ENCODE measurements around the gene DLGAP1. TPM values are rescaled to one million over a fixed set of nuclear protein-coding genes. Genes with fewer than 3 reads are reported as not detected.

Gene DLGAP1
- total RNA-seq, 1 experiment from 2014 or later: 23.2 TPM

DNA sequence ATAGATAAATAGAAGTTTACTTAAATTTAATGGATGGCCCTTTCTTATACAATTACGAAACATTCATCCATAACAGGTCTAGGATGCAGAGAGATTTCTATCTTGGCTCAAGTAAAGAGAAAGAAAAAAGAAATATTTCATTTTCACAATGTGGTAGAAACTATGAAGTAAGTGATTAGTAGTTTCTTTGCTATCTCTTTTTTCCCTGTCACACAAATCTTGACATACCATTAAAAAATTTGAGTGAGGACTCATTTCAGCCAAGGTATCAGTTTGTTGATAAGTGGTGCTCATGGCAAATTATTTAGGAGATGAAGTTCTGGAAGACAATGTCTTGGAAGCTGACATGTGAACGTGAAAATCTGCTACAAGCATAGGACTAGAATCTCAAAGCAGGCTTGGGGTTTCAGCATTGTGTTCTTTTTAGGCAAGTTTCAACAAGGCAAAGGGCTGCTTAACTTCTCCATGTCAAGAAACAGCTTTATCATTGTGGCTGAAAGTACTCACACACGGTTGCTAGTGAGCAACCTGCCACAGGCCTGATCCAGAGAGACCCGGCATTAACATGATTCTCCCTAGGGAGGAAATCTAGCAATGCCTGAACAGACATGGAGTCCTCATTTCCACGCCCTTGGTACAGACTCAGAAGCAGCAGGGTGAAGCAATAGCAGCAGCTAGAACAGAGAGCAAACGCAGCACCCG, 414.6 kb downstream of the DLGAP1 start:
- no peak overlapping the region for H2BK15ac ChIP-seq (ENCODE audit: low read depth, low read length)
- H4K91ac ChIP-seq (ENCODE audit: insufficient read length, low read depth, low read length): no peak overlapping the region
- H2BK20ac ChIP-seq (ENCODE audit: low read depth, low read length, poor library complexity, severe bottlenecking): no peak overlapping the region
- H3K4ac ChIP-seq (ENCODE audit: low read depth, low read length): no peak overlapping the region
- H3K4me1 Mint-ChIP-seq: peaks cover 9 to 20% of the 10 kb centered on the region in 2 experiments
- no peak overlapping the region for H2AFZ ChIP-seq (ENCODE audit: low read length)
- no CpG with 5 or more reads among the region's 7 CpGs for WGBS (ENCODE audit: extremely low coverage, insufficient read length, low lambda C conversion rate)
- H3K4me2 ChIP-seq (ENCODE audit: insufficient read depth, insufficient read length, low read length): no peak overlapping the region
- H3K9me3 Mint-ChIP-seq: no peaks in the 10 kb centered on the region; a peak in 1 of 5 replicates
- H3K14ac ChIP-seq (ENCODE audit: insufficient read depth, low read length): no peak overlapping the region
- H3K36me3 Mint-ChIP-seq (ENCODE audit: insufficient read depth in 1 of 3, low read depth in 3 of 3): peaks cover 0 to 7% (median 3%) of the 10 kb centered on the region in 3 experiments; a peak in 2 of 7 replicates
- peaks cover 6% of the 10 kb centered on the region; the same call in 1 of the 2 replicates for H3K4me1 ChIP-seq (ENCODE audit: insufficient read depth, low read length)
- H3K27me3 Mint-ChIP-seq (ENCODE audit: low read depth): no peaks in the 10 kb centered on the region
- no peak overlapping the region for H3K4me3 Mint-ChIP-seq
- H3K27me3 ChIP-seq (ENCODE audit: insufficient read depth, low read length): no peaks in the 10 kb centered on the region
- no peak overlapping the region for H3K23ac ChIP-seq (ENCODE audit: insufficient read length, low read depth, low read length)
- H3K9me3 ChIP-seq (ENCODE audit: control insufficient read depth, low read depth, low read length): no peaks in the 10 kb centered on the region
- no peaks in the 10 kb centered on the region for H3K79me2 ChIP-seq (ENCODE audit: insufficient read depth, low read length)
- no peak overlapping the region for H2BK120ac ChIP-seq (ENCODE audit: low read depth, low read length, poor library complexity, severe bottlenecking)
- H3T11ph ChIP-seq (ENCODE audit: low read length): no peak overlapping the region
- TF ChIP-seq, protein P1, sequence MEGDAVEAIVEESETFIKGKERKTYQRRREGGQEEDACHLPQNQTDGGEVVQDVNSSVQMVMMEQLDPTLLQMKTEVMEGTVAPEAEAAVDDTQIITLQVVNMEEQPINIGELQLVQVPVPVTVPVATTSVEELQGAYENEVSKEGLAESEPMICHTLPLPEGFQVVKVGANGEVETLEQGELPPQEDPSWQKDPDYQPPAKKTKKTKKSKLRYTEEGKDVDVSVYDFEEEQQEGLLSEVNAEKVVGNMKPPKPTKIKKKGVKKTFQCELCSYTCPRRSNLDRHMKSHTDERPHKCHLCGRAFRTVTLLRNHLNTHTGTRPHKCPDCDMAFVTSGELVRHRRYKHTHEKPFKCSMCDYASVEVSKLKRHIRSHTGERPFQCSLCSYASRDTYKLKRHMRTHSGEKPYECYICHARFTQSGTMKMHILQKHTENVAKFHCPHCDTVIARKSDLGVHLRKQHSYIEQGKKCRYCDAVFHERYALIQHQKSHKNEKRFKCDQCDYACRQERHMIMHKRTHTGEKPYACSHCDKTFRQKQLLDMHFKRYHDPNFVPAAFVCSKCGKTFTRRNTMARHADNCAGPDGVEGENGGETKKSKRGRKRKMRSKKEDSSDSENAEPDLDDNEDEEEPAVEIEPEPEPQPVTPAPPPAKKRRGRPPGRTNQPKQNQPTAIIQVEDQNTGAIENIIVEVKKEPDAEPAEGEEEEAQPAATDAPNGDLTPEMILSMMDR (conservative IDR thresholded peaks at IDR 0.05): no peak
- no peak overlapping the region for H2BK12ac ChIP-seq (ENCODE audit: insufficient read length, low read depth, low read length)
- no peak overlapping the region for H3K27ac ChIP-seq (ENCODE audit: insufficient read length, low read depth, low read length)
- no peak overlapping the region for H3K56ac ChIP-seq (ENCODE audit: insufficient read length, low read depth, low read length)
- no peaks in the 10 kb centered on the region for H4K20me1 ChIP-seq (ENCODE audit: control insufficient read depth, insufficient read depth, insufficient read length)
- H3K23me2 ChIP-seq (ENCODE audit: insufficient read length, low read depth, low read length, poor library complexity, severe bottlenecking): no peaks in the 10 kb centered on the region
- H3K27ac Mint-ChIP-seq: no peak overlapping the region
- no peak overlapping the region for H4K8ac ChIP-seq (replicated peaks; ENCODE audit: insufficient read length, low read depth, low read length)
- DNase-seq: no peak
- no peak overlapping the region for H2BK5ac ChIP-seq (ENCODE audit: insufficient read length, low read length)
- H4K5ac ChIP-seq (ENCODE audit: insufficient read length, low read depth, low read length): no peak overlapping the region
- H2AK5ac ChIP-seq (ENCODE audit: insufficient read length, low read length): no peak overlapping the region
- no peaks in the 10 kb centered on the region for H3K79me1 ChIP-seq (ENCODE audit: insufficient read depth, low read depth, low read length, poor library complexity, severe bottlenecking)
- H3K9ac ChIP-seq (ENCODE audit: extremely low read depth, insufficient read length, low read length): no peak overlapping the region
- H3K18ac ChIP-seq (ENCODE audit: insufficient read length, low read depth, low read length): no peak overlapping the region
